Measurements from ENCODE around the gene ZNF608.
A peak's percentile ranks its signal among the peaks of the same experiment; 100 is the strongest.

The ZNF608 gene

GRCh38 chr5:124752854-124753720 is 6.6 kb upstream of the ZNF608 start:
- no peak overlapping the region for H3K27ac ChIP-seq
- no peak overlapping the region for H3K4me3 ChIP-seq (ENCODE audit: low read depth, low read length)
- no peaks in the 10 kb centered on the region for H3K36me3 ChIP-seq
- no peak for DNase-seq
- no peaks in the 10 kb centered on the region for H3K9me3 ChIP-seq (ENCODE audit: severe bottlenecking)
- no peaks in the 10 kb centered on the region for H3K27me3 ChIP-seq (ENCODE audit: insufficient read depth, low read depth, severe bottlenecking)
- no peak for TF ChIP-seq CTCF (IDR thresholded peaks at IDR 0.05; ENCODE audit: low read depth, low read length)

GRCh38 chr5:124751031-124751430 is 4.6 kb upstream of the ZNF608 start:
- DNase-seq, result no peak
- no peak overlapping the region for H3K27ac ChIP-seq
- H3K27me3 ChIP-seq (ENCODE audit: insufficient read depth, low read depth, severe bottlenecking), result no peaks in the 10 kb centered on the region

GRCh38 chr5:124748687-124749594 is 2.5 kb upstream of the ZNF608 start:
- Histone ChIP-seq H3K27me3 (ENCODE audit: insufficient read depth, low read depth, severe bottlenecking) (no peaks in the 10 kb centered on the region), H3K36me3 (peaks cover 3% of the 10 kb centered on the region), H3K9me3 (ENCODE audit: severe bottlenecking) (no peaks in the 10 kb centered on the region), H3K4me3 (ENCODE audit: low read depth, low read length) (peak overlapping the region; percentile 99), H3K27ac (peak overlapping the region; percentile 90)
- TF ChIP-seq CTCF (IDR thresholded peaks at IDR 0.05; ENCODE audit: low read depth, low read length), result no peak
- peak; percentile 92 for DNase-seq

More at GRCh38 chr5:124751031-124751430, 4.6 kb upstream of the ZNF608 start:
- TF ChIP-seq CTCF (IDR thresholded peaks at IDR 0.05; ENCODE audit: low read depth, low read length), result no peak
- Histone ChIP-seq H3K9me3 (ENCODE audit: severe bottlenecking) (no peaks in the 10 kb centered on the region), H3K36me3 (no peaks in the 10 kb centered on the region), H3K4me3 (ENCODE audit: low read depth, low read length) (no peak overlapping the region)

- Histone ChIP-seq H3K9me3 (ENCODE audit: severe bottlenecking) (no peaks in the 10 kb centered on the region), H3K36me3 (peaks cover 8% of the 10 kb centered on the region), H3K27me3 (ENCODE audit: insufficient read depth, low read depth, severe bottlenecking) (no peaks in the 10 kb centered on the region), H3K27ac (peak overlapping the region; percentile 90), H3K4me3 (ENCODE audit: low read depth, low read length) (peak overlapping the region; percentile 99)
- DNase-seq, result peak; percentile 21
- no peak for TF ChIP-seq CTCF (IDR thresholded peaks at IDR 0.05; ENCODE audit: low read depth, low read length)
Observed at GRCh38 chr5:124747791-124748686, 1.6 kb upstream of the ZNF608 start.
